B cell (primary cell): ENCODE results near the gene RIN3.

Experiments
- CTCF ChIP-seq: fragments of 200-600 bp; IDR thresholded peaks from one replicate; pipeline ENCODE4 v1.8.0; 2022; ENCODE audit warnings: antibody characterized with exemption, mild to moderate bottlenecking
- EZH2 ChIP-seq: IDR thresholded peaks from 2 replicates; pipeline ENCODE4 v1.6.1; 2012; ENCODE audit warnings: borderline replicate concordance, low read depth, mild to moderate bottlenecking, moderate library complexity, low read length; ENCODE audit not compliant: insufficient read depth, poor library complexity, severe bottlenecking

- TF ChIP-seq CTCF (no peak), EZH2 (no peak)
These were observed 130.8 kb downstream of the RIN3 start for GRCh38 chr14:92644171-92644969.
